ENCODE measurements around the gene TMC6.
"Not testable (repeated sequence)": the region's sequence is repeated elsewhere in the genome, so short reads cannot be mapped to it uniquely, and the experiment has no call there.

Gene TMC6

DNA sequence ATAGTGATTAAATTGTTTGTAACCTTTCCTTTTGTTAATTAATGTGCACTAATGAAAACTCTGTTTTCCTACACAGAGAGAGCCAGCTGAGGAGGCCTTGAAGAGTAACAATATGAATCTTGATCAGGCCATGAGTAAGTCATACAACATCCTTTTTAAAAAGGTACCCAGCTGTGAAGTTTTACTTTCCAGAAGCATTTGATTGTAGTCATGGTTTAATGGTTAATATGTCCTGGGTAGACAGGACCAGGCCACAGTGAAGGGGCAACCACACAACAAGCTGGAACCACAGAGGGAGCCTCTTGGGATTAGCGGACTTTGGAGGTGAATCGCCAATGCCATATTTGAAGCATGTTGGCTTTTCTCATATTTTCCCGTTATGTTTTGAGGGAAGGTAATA is 55.6 kb downstream of the TMC6 start:
- WGBS, result 98% methylated on average over 3 of the region's 3 CpGs
- no peak overlapping the region for H2BK120ac ChIP-seq (ENCODE audit: low read depth, low read length)
- no peak overlapping the region for H3K18ac ChIP-seq (ENCODE audit: low read depth in 1 of 2, low read length in 2 of 2)

DNA sequence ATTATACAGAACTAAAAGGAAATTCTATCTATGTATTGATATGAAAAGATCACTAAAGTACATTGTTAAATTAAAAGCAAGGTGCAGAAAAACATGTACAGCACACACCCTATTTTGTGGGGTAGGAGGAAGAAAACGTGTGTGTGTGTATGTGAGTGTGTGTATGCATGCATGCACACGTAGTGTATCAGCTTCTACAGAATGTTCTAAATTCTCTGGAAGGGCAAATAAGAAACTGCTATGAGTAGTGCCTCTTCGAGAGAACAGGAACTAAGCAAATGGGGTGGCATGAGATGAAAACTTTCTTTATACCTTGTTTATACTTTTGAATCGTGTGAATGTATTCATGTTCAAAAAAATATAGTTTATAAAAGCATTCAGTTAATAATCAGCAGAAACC is 58.9 kb downstream of the TMC6 start:
- H2BK15ac ChIP-seq (ENCODE audit: low read depth, poor library complexity, severe bottlenecking), result no peak overlapping the region
- 88% methylated on average over 2 of the region's 4 CpGs for WGBS
- H3K4ac ChIP-seq (ENCODE audit: low read depth in 1 of 2, low read length in 2 of 2), result no peak overlapping the region
- peaks cover 13 to 69% of the 10 kb centered on the region in 2 experiments for H3K36me3 ChIP-seq (ENCODE audit: control insufficient read depth in 1 of 2, insufficient read depth in 2 of 2, low read depth in 1 of 2, low read length in 2 of 2)
- H3K79me1 ChIP-seq (replicated peaks; ENCODE audit: low read length, poor library complexity, severe bottlenecking), result no peaks in the 10 kb centered on the region
- H2BK5ac ChIP-seq (ENCODE audit: low read depth, low read length, poor library complexity, severe bottlenecking), result no peak overlapping the region
- H4K91ac ChIP-seq (ENCODE audit: low read length), result no peak overlapping the region
- no peaks in the 10 kb centered on the region for H3K9me3 ChIP-seq (ENCODE audit: control insufficient read depth, low read length)
- no peaks in the 10 kb centered on the region for H3K27me3 ChIP-seq (ENCODE audit: control insufficient read depth in 1 of 2, insufficient read depth in 1 of 2, low read length in 2 of 2)
- no peak overlapping the region for H3K4me3 ChIP-seq (ENCODE audit: insufficient read depth in 1 of 2, low read depth in 1 of 2, low read length in 2 of 2)
- H3K14ac ChIP-seq (ENCODE audit: low read length in 2 of 2), result no peak overlapping the region
- H3K23ac ChIP-seq (ENCODE audit: low read length in 2 of 2), result no peak overlapping the region
- no peak overlapping the region for H3K9ac ChIP-seq (ENCODE audit: low read length)
- H3K27ac ChIP-seq (ENCODE audit: low read length, poor library complexity, severe bottlenecking), result no peak overlapping the region
- no peak overlapping the region for H3K18ac ChIP-seq (ENCODE audit: low read depth in 1 of 2, low read length in 2 of 2)
- peaks cover 5% of the 10 kb centered on the region for H3K4me1 ChIP-seq (ENCODE audit: control insufficient read depth, insufficient read depth, low read depth, low read length)
- DNase-seq, result no peak
- no peak overlapping the region for H4K8ac ChIP-seq (ENCODE audit: low read length)
- no peak overlapping the region for H2AK5ac ChIP-seq (ENCODE audit: low read length, severe bottlenecking)
- H2BK120ac ChIP-seq (ENCODE audit: low read depth, low read length), result no peak overlapping the region
- H2BK12ac ChIP-seq (ENCODE audit: low read length in 2 of 2), result no peak overlapping the region
- no peak overlapping the region for H2AFZ ChIP-seq (ENCODE audit: low read depth, low read length)
- no peak overlapping the region for H3K4me2 ChIP-seq (ENCODE audit: low read length, poor library complexity, severe bottlenecking)

More for the DNA sequence above, 55.6 kb downstream of the TMC6 start:
- H3K9ac ChIP-seq (ENCODE audit: low read length), result no peak overlapping the region
- H2BK15ac ChIP-seq (ENCODE audit: low read depth, poor library complexity, severe bottlenecking), result no peak overlapping the region
- H4K8ac ChIP-seq (ENCODE audit: low read length), result no peak overlapping the region
- no peak overlapping the region for H2BK5ac ChIP-seq (ENCODE audit: low read depth, low read length, poor library complexity, severe bottlenecking)
- no peak overlapping the region for H3K4ac ChIP-seq (ENCODE audit: low read depth in 1 of 2, low read length in 2 of 2)
- no peak overlapping the region for H3K14ac ChIP-seq (ENCODE audit: low read length in 2 of 2)
- no peaks in the 10 kb centered on the region for H3K9me3 ChIP-seq (ENCODE audit: control insufficient read depth, low read length)
- H2AFZ ChIP-seq (ENCODE audit: low read depth, low read length), result no peak overlapping the region
- H3K4me2 ChIP-seq (ENCODE audit: low read length, poor library complexity, severe bottlenecking), result no peak overlapping the region
- DNase-seq, result no peak
- no peak overlapping the region for H2BK12ac ChIP-seq (ENCODE audit: low read length in 2 of 2)
- H2AK5ac ChIP-seq (ENCODE audit: low read length, severe bottlenecking), result no peak overlapping the region
- H3K23ac ChIP-seq (ENCODE audit: low read length in 2 of 2), result no peak overlapping the region
- H3K36me3 ChIP-seq (ENCODE audit: control insufficient read depth in 1 of 2, insufficient read depth in 2 of 2, low read depth in 1 of 2, low read length in 2 of 2), result peaks cover 26 to 79% of the 10 kb centered on the region in 2 experiments
- H4K91ac ChIP-seq (ENCODE audit: low read length), result no peak overlapping the region
- H3K79me1 ChIP-seq (replicated peaks; ENCODE audit: low read length, poor library complexity, severe bottlenecking), result no peaks in the 10 kb centered on the region
- H3K27ac ChIP-seq (ENCODE audit: low read length, poor library complexity, severe bottlenecking), result peak overlapping the region; percentile 79
- peaks cover 7% of the 10 kb centered on the region for H3K4me1 ChIP-seq (ENCODE audit: control insufficient read depth, insufficient read depth, low read depth, low read length)
- H3K4me3 ChIP-seq (ENCODE audit: insufficient read depth in 1 of 2, low read depth in 1 of 2, low read length in 2 of 2), result no peak overlapping the region
- H3K27me3 ChIP-seq (ENCODE audit: control insufficient read depth in 1 of 2, insufficient read depth in 1 of 2, low read length in 2 of 2), result no peaks in the 10 kb centered on the region

DNA sequence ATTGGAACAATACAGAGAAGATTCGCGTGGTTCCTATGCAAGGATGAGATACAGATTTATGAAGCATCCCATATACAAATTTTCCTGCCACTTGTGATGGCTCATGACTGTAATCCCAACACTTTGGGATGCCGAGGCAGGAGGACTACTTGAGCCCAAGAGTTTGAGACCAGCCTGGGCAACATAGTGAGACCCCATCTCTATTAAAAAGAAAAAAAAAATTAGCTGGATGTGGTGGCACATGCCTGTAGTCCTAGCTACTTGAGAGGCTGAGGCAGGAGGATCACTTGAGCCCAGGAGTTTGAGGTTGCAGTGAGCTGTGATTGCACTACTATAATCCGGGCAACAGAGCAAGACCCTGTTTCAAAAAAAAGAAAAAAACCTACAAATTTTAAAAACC is 61.6 kb downstream of the TMC6 start:
- H3K4ac ChIP-seq (ENCODE audit: low read depth in 1 of 2, low read length in 2 of 2); H3K27ac ChIP-seq (ENCODE audit: low read length, poor library complexity, severe bottlenecking); H2BK120ac ChIP-seq (ENCODE audit: low read depth, low read length); DNase-seq; H2AK5ac ChIP-seq (ENCODE audit: low read length, severe bottlenecking); H2BK12ac ChIP-seq (ENCODE audit: low read length in 2 of 2); H4K91ac ChIP-seq (ENCODE audit: low read length); H3K79me1 ChIP-seq (replicated peaks; ENCODE audit: low read length, poor library complexity, severe bottlenecking); H3K4me3 ChIP-seq (ENCODE audit: insufficient read depth in 1 of 2, low read depth in 1 of 2, low read length in 2 of 2); H3K23ac ChIP-seq (ENCODE audit: low read length in 2 of 2); H3K14ac ChIP-seq (ENCODE audit: low read length in 2 of 2); H2AFZ ChIP-seq (ENCODE audit: low read depth, low read length); H3K4me1 ChIP-seq (ENCODE audit: control insufficient read depth, insufficient read depth, low read depth, low read length); H3K18ac ChIP-seq (ENCODE audit: low read depth in 1 of 2, low read length in 2 of 2); H3K4me2 ChIP-seq (ENCODE audit: low read length, poor library complexity, severe bottlenecking); H2BK5ac ChIP-seq (ENCODE audit: low read depth, low read length, poor library complexity, severe bottlenecking); H3K9me3 ChIP-seq (ENCODE audit: control insufficient read depth, low read length); H4K8ac ChIP-seq (ENCODE audit: low read length); H3K27me3 ChIP-seq (ENCODE audit: control insufficient read depth in 1 of 2, insufficient read depth in 1 of 2, low read length in 2 of 2); H2BK15ac ChIP-seq (ENCODE audit: low read depth, poor library complexity, severe bottlenecking); H3K9ac ChIP-seq (ENCODE audit: low read length): not testable (repeated sequence)
- WGBS, result 99% methylated on average over 4 of the region's 4 CpGs
- peaks cover 5 to 43% of the 10 kb centered on the region in 2 experiments for H3K36me3 ChIP-seq (ENCODE audit: control insufficient read depth in 1 of 2, insufficient read depth in 2 of 2, low read depth in 1 of 2, low read length in 2 of 2)

DNA sequence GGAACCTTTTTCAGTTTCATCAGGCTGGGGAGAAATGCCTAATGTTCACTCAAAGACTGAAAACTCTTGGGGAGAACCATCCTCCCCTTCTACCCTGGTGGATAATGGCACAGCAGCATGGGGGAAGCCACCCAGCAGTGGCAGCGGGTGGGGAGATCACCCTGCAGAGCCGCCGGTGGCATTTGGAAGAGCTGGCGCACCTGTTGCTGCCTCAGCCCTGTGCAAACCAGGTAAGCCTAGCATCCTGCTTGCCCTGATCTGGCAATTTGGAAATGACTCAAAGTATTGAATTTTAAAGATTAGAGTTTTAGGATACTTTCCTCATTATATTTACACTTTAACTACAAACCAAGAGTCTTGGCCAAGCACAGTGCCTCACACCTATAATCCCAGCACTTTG is 63.8 kb downstream of the TMC6 start:
- Histone ChIP-seq H2AFZ (ENCODE audit: low read depth, low read length) (no peak overlapping the region), H3K36me3 (ENCODE audit: control insufficient read depth in 1 of 2, insufficient read depth in 2 of 2, low read depth in 1 of 2, low read length in 2 of 2) (peaks cover 0 to 30% of the 10 kb centered on the region in 2 experiments), H2BK12ac (ENCODE audit: low read length in 2 of 2) (no peak overlapping the region), H3K79me1 (replicated peaks; ENCODE audit: low read length, poor library complexity, severe bottlenecking) (no peaks in the 10 kb centered on the region), H3K27ac (ENCODE audit: low read length, poor library complexity, severe bottlenecking) (no peak overlapping the region), H3K18ac (ENCODE audit: low read depth in 1 of 2, low read length in 2 of 2) (no peak overlapping the region), H2BK5ac (ENCODE audit: low read depth, low read length, poor library complexity, severe bottlenecking) (no peak overlapping the region), H3K14ac (ENCODE audit: low read length in 2 of 2) (no peak overlapping the region), H3K27me3 (ENCODE audit: control insufficient read depth in 1 of 2, insufficient read depth in 1 of 2, low read length in 2 of 2) (no peaks in the 10 kb centered on the region), H3K4me2 (ENCODE audit: low read length, poor library complexity, severe bottlenecking) (no peak overlapping the region), H4K8ac (ENCODE audit: low read length) (no peak overlapping the region), H3K4ac (ENCODE audit: low read depth in 1 of 2, low read length in 2 of 2) (no peak overlapping the region), H3K4me3 (ENCODE audit: insufficient read depth in 1 of 2, low read depth in 1 of 2, low read length in 2 of 2) (no peak overlapping the region), H3K4me1 (ENCODE audit: control insufficient read depth, insufficient read depth, low read depth, low read length) (no peaks in the 10 kb centered on the region), H2BK15ac (ENCODE audit: low read depth, poor library complexity, severe bottlenecking) (no peak overlapping the region), H3K23ac (ENCODE audit: low read length in 2 of 2) (no peak overlapping the region), H4K91ac (ENCODE audit: low read length) (no peak overlapping the region), H3K9me3 (ENCODE audit: control insufficient read depth, low read length) (no peaks in the 10 kb centered on the region), H2AK5ac (ENCODE audit: low read length, severe bottlenecking) (no peak overlapping the region), H3K9ac (ENCODE audit: low read length) (no peak overlapping the region), H2BK120ac (ENCODE audit: low read depth, low read length) (no peak overlapping the region)
- no peak for DNase-seq
- WGBS, result 100% methylated on average over 3 of the region's 4 CpGs
